Transverse colon (tissue), 4 donors: ENCODE data around the gene FKBP4. TPM values are rescaled to one million over a fixed set of nuclear protein-coding genes. Genes with fewer than 3 reads are reported as not detected.

Source experiments
- DNase-seq: peaks from one replicate; pipeline ENCODE4 v3.0.0-alpha.2; 2019
- H3K27ac ChIP-seq, 4 donors: fragments of 200-600 bp; sonication (generic); 2 replicates each; pipeline ENCODE4 v1.5.1; 2016 to 2018; ENCODE audit warnings: inconsistent platforms in 4 of 4
- H3K27me3 ChIP-seq: fragments of 200-600 bp; sonication (generic); 2 replicates; pipeline ENCODE4 v1.5.1; 2017; ENCODE audit warnings: inconsistent platforms
- H3K36me3 ChIP-seq, 4 donors: fragments of 200-600 bp; sonication (generic); 2 replicates each; pipeline ENCODE4 v1.5.1; 2017 to 2019; ENCODE audit warnings: inconsistent platforms in 4 of 4
- H3K4me1 ChIP-seq, 4 donors: fragments of 200-600 bp; sonication (generic); 2 replicates each; pipeline ENCODE4 v1.5.1; 2017 to 2020; ENCODE audit warnings: inconsistent platforms in 4 of 4
- H3K4me3 ChIP-seq, 4 donors: fragments of 200-600 bp; sonication (generic); 1 replicate in 1 of 4; 2 replicates in 3 of 4; pipeline versions ENCODE4 v1.5.1 to v1.6.1; 2017 to 2019; ENCODE audit warnings: inconsistent platforms in 4 of 4
- H3K9me3 ChIP-seq, 2 donors: fragments of 200-600 bp; sonication (generic); 2 replicates each; pipeline ENCODE4 v1.5.1; 2017 to 2019; ENCODE audit warnings: inconsistent platforms in 2 of 2
- CTCF ChIP-seq, 5 experiments: fragments of 200-600 bp in 3 of 5; fragments of 450-650 bp in 2 of 5; sonication (generic) in 3 of 5; IDR thresholded peaks; 1 replicate in 2 of 5; 2 replicates in 3 of 5; pipeline ENCODE4 v1.5.1; 2016 to 2017; ENCODE audit warnings: antibody characterized with exemption in 5 of 5, inconsistent platforms in 3 of 5, mild to moderate bottlenecking in 2 of 5, moderate library complexity in 1 of 5
- EP300 ChIP-seq: sonication (generic); formaldehyde crosslinking; IDR thresholded peaks from one replicate; pipeline ENCODE4 v1.6.1; 2017; ENCODE audit warnings: antibody characterized with exemption, low read depth
- POLR2A ChIP-seq: fragments of 450-650 bp; IDR thresholded peaks from one replicate; pipeline ENCODE4 v1.6.1; 2016; ENCODE audit warnings: antibody characterized with exemption, mild to moderate bottlenecking, moderate library complexity
- POLR2AphosphoS5 ChIP-seq, 3 donors: sonication (generic); formaldehyde crosslinking; IDR thresholded peaks; one replicate each; pipeline ENCODE4 v1.6.1; 2016; ENCODE audit warnings: antibody characterized with exemption in 3 of 3
- WGBS, 2 donors: methylation state at CpG; one replicate each; pipeline ENCODE4 v1.1.5; 2018; ENCODE audit warnings: low coverage in 1 of 2; 5-methylcytosine and 5-hydroxymethylcytosine counted together
- in situ Hi-C, 4 donors: fragments of 200-750 bp; cut with MboI; loops; one replicate each; pipeline versions ENCODE4 v1.15.0 to v1.15.1; 2017; ENCODE audit warnings: low sequenced_read_pairs in 3 of 4, low pct_ligation_motif_present in 1 of 4, low pct_unique_long_range_greater_than_20kb in 1 of 4
- intact Hi-C: fragments of 100-400 bp; cut with DNase I; formaldehyde crosslinking; loops from one replicate; pipeline ENCODE4 v1.15.1; 2023; ENCODE audit warnings: low total_unique reads
- total RNA-seq, 4 donors: library from RNA; depleted of rRNA; stranded (reverse); fragments of >200 nt; gene quantifications; one replicate each; pipeline ENCODE4 v1.1.0, GENCODE V29; 2016

The FKBP4 gene
- total RNA-seq, 4 donors from 2014 or later, result 35.4 to 82.4 (median 49.2) TPM

- H3K4me3 ChIP-seq, result peak overlapping the region in 3 of 4 donors; percentile 48 to 91 (median 59)
- WGBS, 2 donors, result 52 to 71% methylated on average over 4 to 5 of the region's 5 CpGs
- TF ChIP-seq CTCF (IDR thresholded peaks at IDR 0.05) (peak in 1 of 5 experiments; percentile 14), POLR2AphosphoS5 (IDR thresholded peaks at IDR 0.05) (no peak), EP300 (no peak), POLR2A (no peak)
- H3K27ac ChIP-seq, result peak overlapping the region; percentile 89 to 95 (median 91)
- no peaks in the 10 kb centered on the region for H3K27me3 ChIP-seq
- H3K36me3 ChIP-seq, result no peaks in the 10 kb centered on the region
- in situ Hi-C loops, result no loop called here
- no peak for DNase-seq
- intact Hi-C loops, result no loop called here
- no peaks in the 10 kb centered on the region for H3K9me3 ChIP-seq
- peaks cover 13 to 29% (median 14%) of the 10 kb centered on the region in 4 donors for H3K4me1 ChIP-seq
Observed at GRCh38 chr12:2811801-2812200, 17.0 kb downstream of the FKBP4 start.

- Histone ChIP-seq H3K4me1 (peaks cover 13 to 29% (median 14%) of the 10 kb centered on the region in 4 donors), H3K27me3 (no peaks in the 10 kb centered on the region), H3K36me3 (peaks cover 0 to 4% (median under 1%) of the 10 kb centered on the region in 4 donors), H3K27ac (peak within 1 kb of the TSS; percentile 89 to 95 (median 91)), H3K4me3 (peak within 1 kb of the TSS; percentile 48 to 91 (median 68)), H3K9me3 (no peaks in the 10 kb centered on the region)
- DNase-seq, result peak; percentile 98
- TF ChIP-seq POLR2A (peak; percentile 93), POLR2AphosphoS5 (IDR thresholded peaks at IDR 0.05) (peak; percentile 86 to 97 (median 95)), EP300 (peak; percentile 2), CTCF (IDR thresholded peaks at IDR 0.05) (no peak)
- in situ Hi-C loops, result no loop called here
- 1 to 5% methylated on average over 4 to 47 of the region's 48 CpGs for WGBS, 2 donors
- intact Hi-C loops, result no loop called here
Observed at GRCh38 chr12:2812290-2813213, 17.8 kb downstream of the FKBP4 start, which contains the start of gene ITFG2. TSS of gene ITFG2 (plus strand) at chr12:2812668. CDS start at chr12:2812761, 93 bp downstream.

GRCh38 chr12:2813214-2814185 is 18.7 kb downstream of the FKBP4 start:
- Histone ChIP-seq H3K9me3 (no peaks in the 10 kb centered on the region), H3K4me3 (peak overlapping the region; percentile 48 to 91 (median 68)), H3K36me3 (peaks cover 0 to 12% (median 5%) of the 10 kb centered on the region in 4 donors), H3K27me3 (no peaks in the 10 kb centered on the region), H3K4me1 (peaks cover 13 to 29% (median 14%) of the 10 kb centered on the region in 4 donors), H3K27ac (peak overlapping the region; percentile 89 to 95 (median 91))
- intact Hi-C loops, result no loop called here
- DNase-seq, result peak; percentile 55
- in situ Hi-C loops, result no loop called here
- TF ChIP-seq CTCF (IDR thresholded peaks at IDR 0.05) (peak; percentile 55 to 80 (median 58)), POLR2AphosphoS5 (IDR thresholded peaks at IDR 0.05) (no peak), EP300 (no peak)
- WGBS, 2 donors, result 11 to 14% methylated on average over 8 to 10 of the region's 10 CpGs
